GM19239 (cell line): ENCODE data around the gene LRRC59.
A peak's percentile ranks its signal among the peaks of the same experiment; 100 is the strongest.
"Not testable (repeated sequence)": the region's sequence is repeated elsewhere in the genome, so short reads cannot be mapped to it uniquely, and the experiment has no call there.

ENCODE experiments used
- DNase-seq: peaks from one replicate; pipeline ENCODE4 v3.0.0; 2011; ENCODE audit warnings: low spot score; ENCODE audit not compliant: insufficient read length
- FAIRE-seq: peaks from 2 replicates; lab custom pipeline; 2011; peaks lifted over from hg19 to GRCh38; lab: Jason Lieb, UNC

Gene LRRC59

DNA sequence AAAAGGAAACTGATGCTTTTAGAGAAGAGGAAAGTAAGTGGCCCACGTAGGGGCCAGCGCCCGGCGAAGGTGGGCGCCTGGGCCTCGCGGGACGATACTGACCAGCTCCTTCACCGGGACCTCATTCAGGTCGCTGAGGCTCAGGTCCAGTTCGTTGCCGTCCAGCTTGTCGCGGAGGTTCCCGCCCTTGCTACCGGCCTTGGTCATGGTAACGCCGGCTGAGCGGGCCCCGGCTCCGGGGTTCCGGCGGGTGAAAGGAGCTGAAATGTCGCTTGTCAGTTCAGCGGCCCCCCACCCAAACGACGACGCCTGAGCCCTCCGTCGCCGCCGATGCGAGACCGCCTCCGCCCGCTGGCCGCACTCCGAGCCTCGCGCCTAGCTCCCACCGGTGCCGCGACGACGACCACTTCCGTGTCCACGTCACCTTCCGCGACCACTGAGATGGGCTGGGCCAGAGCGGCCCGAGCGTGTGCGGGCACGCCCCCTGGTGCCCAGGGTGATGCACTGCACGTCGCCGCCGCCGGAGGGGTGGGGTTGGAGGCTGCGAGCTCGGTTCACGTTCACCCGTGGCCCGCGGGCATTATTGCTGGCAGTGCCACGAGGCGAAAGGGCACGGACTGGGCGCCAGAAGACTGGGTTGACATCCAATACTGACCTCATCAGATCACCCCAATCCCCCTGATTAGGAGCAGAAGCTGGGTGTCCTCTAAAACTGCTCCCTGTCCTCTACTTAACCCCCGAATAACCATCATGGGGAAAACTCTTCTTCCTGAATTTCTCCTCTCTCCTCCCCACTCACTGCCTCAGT lies at the start of gene LRRC59:
Gene LRRC59 (minus strand): TSS at position 413 of the 808 bp plus-strand sequence. CDS start 206 bp downstream, at position 207.
- peak; percentile 87 for DNase-seq

DNA sequence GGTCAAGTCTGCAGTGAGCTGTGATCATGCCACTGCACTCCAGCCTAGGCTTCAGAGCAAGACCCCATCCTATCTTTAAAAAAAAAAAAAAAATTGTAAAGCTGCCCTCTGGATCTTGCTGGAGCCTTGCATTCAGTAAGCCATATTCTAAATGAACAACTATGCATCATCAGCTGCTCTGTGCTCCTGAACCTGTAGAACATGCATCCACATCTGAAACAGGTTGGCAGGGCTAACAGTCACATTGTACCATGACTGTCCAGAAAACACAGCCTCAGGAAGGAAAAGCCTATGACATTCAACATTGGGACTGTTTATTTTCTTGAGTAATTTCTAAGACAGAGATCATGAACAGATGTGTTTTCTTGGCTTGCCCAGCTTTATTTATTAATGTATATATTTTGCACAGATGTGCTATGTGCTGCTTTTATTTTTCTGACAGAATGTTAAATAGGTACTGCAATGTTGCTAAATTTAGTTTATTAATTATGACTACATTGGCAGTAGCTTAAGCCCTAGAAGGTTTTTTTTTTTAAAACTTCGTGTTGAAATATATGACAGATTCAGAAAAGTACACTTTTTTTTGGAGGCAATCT lies 48.5 kb upstream of the LRRC59 start:
- FAIRE-seq = no peak

More for the DNA sequence above, at the start of gene LRRC59:
- FAIRE-seq = peak; percentile 87

DNA sequence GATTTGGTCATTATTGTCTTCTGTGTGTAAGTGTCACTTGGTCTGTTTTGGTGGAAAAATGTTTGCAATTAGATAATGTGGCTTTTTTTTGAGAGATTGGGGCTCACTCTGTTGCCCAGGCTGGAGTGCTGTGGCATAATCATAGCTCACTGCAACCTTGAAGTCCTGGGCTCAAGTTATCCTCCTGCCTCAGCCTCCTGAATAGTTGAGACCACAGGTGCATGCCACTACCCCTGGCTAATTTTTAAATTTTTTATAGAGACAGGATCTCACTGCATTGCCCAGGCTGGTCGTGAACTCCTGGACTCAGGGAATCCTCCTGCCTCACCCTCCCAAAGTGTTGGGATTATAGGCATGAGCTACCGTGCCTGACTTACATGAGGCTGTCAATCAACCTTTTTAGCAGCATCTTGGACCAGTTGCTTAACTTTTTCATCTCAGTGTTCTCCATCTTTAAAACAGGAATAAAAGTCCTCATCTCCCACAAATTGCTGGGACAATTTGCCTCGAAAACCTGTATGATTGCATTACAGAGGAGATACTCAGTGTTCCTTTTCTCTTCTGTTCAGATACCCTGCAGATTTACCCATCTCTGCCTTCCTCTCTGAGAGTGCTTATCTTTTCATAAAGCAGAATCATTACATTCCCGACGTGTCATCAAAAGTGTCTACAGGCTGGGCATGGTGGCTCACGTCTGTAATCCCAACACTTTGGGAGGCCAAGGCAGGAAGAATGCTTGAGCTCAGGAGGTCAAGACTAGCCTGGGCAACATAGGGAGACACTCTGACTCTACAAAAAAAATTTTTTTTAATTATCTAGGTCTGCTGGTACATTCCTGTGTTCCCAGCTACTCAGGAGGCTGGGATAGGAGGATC lies 47.8 kb upstream of the LRRC59 start:
- no peak for FAIRE-seq
- DNase-seq = no peak

More for the DNA sequence above, 48.5 kb upstream of the LRRC59 start:
- no peak for DNase-seq

DNA sequence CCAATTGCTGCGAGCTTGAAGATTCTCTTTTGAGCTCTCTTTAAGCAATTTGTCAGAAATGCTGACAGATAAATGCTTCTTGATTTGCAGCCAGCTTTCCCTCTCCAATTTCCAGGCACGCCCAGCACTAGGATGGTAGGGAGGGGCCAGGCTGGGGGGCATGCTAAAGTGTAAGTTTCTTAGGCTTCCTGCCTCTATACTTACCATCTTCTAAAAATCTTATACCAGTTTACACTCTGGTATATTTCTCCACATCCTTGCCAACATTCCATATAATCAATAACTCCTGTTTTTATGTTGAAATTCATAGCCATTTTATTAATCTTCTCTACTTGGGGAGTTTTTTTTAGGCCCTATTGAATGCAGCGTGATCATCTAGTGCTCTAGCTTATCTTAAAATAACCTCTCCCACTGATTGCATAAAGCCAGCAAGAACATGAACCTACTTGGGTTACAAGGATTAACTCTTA lies 46.2 kb upstream of the LRRC59 start:
- FAIRE-seq (no peak), DNase-seq (no peak)

DNA sequence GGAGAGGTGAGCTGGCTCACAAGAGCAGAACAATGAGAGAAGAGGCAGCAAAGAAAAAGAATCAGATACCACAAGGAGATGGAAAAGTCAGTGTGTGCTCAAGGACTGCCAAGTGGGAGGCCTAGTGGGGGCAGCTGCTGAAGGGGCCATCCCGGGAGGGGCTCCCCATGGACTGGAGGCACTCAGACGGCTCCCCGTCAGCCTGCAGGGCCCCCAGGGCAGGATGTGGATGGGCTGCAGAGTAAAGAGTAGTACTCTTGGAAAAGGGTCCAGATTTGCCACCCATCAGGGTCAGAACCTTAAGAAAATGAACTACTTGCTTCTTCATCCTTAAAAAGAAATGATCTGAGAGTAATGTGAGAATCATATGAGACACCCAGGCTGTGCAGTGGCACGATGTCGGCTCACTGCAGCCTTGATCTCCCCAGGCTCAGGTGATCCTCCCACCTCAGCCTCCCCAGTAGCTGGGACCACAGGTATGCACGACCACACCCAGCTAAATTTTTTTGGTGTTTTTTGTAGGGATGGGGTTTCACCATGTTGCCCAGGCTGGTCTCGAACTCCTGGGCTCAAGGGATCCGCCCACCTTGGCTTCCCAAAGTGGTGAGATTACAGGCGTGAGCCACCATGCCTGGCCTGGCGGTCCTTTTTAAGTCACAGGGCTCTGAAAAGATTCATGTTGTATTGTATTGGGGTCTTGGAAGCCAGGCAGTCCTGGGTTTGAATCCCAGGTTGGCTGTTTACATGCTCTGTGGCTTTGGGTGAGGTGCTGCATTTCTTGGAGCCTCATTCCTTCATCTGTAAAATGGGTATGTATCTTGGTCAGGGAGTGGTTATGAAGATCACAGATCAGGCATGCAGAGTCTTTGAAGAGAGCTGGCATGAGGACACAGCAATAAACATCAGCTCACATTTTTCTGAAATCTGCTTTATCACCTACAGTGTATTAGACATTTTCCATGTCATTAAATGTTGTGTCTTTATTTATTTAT lies 43.8 kb upstream of the LRRC59 start:
- DNase-seq (no peak), FAIRE-seq (no peak)

DNA sequence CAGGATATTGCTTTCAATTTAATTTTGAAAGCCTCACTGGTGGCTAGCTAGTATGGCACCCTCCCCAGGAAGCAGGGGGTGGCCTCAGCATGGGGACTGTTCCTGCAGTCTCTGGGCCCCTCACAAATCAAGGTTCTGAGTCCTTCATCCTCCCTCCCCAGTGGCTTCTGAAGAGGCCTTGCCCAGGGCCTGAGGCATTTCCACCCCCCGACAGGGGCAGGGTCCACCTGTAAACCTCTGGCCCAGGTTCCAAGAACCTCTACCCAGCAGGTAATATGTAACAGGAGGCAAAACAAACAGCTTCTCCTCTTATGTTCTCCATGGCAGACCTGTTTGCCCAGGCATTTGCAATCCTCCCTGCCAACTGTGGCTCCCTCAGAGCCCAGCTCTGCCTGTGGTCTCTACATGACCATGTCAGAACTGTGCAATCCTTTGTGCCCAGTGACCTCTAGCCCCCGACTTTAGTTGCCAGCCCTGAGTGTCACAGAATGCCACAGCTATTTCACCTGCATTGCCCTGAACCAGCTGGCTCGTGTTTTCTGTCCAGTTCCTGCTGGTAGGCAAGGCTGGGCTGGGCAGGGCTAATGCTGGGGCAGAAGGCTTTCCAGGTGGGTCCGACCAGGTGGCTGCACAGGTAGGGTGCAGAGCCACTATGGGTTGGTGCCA lies 43.0 kb upstream of the LRRC59 start:
- DNase-seq (no peak), FAIRE-seq (no peak)

DNA sequence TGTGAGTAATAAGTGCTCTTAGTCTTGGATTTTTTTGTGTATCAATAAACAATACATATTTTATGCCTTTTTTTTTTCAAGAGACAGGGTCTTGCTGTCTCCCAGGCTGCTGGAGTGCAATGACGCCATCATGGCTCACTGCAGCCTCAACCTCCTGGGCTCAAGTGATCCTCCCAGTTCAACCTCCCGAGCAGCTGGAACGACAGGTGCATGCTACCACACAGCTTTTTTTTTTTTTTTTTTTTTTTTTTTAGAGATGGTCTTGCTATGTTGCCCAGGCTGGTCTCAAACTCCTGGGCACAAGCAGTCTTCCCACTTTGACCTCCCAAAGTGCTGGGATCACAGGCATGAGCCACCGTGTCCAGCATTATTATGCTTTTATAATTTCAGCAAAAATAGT lies 41.7 kb upstream of the LRRC59 start:
- FAIRE-seq = no peak
- DNase-seq = no peak

DNA sequence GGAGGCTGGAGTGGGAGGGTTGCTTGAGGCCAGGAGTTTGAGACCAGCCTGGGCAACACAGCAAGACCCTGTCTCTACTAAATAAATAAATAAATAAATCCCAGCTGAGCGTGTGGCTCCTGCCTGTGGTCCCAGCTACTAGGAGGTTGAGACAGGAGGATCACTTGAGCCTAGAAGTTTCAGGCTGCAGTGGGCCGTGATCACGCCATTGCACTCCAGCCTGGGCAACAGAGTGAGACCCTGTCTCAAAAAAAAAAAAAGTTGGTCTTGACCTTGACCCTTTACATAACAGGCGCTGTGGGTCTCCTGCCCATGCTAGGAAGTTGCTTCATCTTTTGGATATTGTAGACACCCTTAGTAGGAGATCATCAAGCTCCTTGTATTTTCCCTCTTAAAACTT lies 40.1 kb upstream of the LRRC59 start:
- FAIRE-seq (no peak), DNase-seq (no peak)

DNA sequence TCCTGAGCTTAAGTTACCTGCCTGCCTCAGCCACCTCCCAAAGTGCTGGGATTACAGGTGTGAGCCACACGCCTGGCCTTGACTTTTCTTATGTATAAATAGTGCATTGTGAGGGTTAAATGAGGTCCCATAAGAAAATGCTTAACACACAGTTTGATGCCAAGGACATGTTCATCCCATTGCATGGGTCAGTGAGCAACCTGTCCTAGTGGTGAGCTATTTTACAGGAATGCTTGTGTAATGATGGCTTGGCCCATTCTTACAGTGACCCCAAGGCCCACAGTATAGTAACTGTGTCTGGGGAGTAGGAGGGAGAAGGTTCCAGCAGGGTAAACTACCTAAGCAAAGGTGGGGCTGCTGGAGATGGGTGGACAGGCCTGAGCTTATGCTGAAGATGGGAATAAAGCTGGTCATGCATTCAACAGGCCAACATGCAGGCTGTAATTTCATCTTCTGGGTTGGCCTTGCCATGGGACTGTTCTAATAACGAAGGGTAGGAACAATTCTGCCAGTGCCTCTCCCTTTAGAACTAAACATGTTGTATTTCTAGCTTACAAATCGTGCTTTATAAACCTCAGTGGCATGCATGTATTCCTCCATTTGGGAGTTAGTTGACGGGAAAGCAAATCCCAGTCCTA lies 34.9 kb upstream of the LRRC59 start:
- FAIRE-seq (no peak), DNase-seq (no peak)

DNA sequence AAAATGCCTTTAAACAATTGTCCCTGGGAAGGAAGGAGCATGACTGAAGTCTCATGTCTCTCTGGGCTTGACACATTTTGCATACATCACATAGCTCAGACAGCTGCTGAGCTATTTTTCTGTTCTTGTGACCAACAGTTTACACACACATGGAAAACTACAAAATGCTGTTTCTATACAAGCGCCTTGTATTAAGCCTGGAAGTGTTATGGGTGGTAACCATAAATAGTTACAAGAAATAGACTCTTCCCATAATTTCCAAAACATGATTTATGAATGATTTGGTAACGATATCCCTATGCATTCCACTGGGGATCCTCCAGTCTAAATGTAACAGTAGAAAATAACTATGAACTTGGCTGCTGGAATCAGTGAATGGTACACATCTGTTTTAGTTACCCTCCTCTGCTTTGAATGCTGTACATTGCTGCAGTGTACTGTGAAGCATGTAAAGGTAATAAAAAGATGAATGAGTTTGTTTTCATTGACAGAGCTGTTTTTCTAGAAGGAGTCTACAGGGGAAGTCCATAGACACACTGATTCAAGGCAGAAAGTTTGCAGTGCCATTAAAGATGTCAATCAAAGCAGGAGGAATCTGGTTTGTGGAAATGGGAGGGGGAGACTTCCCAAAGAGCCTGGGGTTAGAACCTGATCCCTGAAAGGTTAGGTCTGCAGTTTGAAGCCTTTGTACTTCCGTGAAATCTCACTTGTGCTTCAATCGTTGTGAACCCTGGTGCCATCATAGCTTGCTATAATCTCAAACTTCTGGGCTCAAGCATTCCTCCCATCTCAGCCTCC lies 33.7 kb upstream of the LRRC59 start:
- no peak for FAIRE-seq
- DNase-seq = no peak

DNA sequence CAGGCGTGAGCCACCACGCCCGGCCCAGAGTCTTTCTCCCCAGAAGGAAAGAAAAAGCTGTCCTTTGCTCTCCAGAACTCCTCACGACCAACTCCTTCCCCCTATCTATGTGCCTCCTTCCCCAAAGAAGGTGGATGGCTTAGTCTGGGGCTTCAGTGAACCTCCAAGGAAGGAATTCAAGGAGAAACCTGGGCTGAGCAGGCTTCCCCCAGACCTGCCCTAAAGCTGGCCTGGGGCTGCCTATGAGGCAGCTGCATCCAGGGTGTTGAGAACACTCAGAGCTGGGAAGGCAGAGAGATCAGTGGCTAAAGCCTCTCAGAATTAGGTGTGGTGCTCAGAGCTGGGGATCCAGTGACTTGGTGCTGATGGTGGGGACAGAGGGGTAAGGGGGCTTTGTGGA lies 32.5 kb upstream of the LRRC59 start:
- DNase-seq = no peak
- no peak for FAIRE-seq

DNA sequence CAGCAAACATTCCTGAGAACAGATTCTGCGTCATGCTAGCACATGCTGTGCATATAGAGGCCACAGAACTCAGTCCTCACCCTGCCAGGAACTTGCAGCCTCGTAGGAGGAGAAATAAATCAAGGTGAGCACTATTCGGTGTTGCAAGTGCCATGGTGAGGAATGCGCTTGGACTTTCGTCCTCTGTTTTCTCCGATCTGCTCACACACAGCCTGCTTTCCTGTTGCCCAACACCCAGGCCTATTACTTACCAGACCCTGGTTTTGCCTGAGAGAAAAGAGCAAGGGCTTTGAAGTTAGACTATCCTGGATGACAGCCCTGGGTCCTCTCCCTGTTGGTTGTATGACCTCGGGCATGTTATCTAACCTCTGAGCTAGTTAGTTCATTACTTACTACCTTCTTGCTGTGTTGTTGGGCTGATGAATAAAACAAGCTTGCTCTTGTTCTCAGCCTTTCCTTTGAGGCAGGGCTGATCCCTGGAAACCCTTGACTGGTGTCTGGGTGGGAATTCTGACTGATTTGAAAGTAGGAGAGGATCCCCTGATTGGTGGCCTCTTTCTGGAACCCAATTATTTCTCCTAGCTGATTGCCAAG lies 31.6 kb upstream of the LRRC59 start:
- no peak for FAIRE-seq
- DNase-seq = no peak

DNA sequence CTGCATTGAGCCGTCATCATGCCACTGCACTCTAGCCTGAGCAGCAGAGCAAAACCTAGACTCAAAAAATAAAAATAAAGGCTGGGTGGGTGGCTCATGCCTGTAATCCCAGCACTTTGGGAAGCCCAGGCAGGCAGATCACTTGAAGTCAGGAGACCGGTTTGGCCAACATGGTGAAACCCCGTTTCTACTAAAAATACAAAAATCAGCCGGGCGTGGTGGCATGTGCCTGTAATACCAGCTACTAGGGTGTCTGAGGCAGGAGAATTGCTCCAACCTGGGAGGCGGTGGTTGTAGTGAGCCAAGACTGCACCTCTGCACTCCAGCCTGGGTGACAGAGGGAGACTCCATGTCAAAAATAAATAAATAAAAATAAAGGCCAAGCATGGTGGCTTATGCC lies 30.8 kb upstream of the LRRC59 start:
- DNase-seq = not testable (repeated sequence)

DNA sequence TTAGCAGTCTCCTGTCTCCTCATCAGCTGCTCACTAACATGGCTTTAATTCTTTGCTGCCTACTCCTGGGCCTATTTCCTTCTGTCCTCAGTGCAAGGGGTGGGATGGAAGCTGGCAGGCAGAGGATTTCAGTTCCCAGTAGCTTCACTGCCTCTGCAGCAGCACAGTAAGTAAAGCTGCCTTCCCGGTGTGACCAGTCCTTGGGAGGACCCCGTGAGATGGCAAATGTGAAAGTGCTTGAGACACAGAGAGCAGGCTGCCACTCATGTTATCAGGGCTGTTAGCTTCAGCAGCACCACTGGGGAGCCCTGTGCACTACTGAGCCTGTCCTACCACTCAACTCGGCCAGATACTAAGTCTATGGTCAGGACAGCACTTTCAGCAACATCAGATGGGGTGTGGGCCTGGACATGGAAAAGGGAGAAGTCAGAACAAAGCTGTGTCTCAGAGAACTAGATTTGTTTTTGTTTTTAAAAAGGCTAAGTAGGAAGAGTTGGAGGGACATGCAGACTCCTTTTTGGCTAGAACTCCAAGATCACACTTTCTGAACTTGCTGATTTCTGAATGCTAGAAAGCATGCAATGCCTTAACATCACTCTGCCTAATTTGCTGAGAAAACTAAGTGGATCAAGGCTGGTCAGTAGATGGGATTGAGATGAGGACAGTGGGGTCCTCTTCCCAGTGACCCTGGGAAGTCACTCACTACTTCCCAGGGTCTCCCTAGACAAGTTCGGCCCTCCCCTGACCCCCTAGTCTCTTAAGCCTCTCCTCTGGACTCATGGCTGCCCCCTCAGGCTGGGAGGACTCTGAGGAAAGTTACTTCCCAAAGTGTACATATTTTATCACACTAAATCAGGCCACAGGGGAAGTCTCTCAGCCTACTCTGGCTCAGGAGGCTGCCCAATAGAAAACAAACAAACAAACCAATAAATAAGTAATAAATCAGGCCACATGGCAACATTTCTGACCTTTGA lies 29.8 kb upstream of the LRRC59 start:
- DNase-seq = peak; percentile 55
- FAIRE-seq = peak; percentile 74

More for the DNA sequence above, 30.8 kb upstream of the LRRC59 start:
- not testable (repeated sequence) for FAIRE-seq

DNA sequence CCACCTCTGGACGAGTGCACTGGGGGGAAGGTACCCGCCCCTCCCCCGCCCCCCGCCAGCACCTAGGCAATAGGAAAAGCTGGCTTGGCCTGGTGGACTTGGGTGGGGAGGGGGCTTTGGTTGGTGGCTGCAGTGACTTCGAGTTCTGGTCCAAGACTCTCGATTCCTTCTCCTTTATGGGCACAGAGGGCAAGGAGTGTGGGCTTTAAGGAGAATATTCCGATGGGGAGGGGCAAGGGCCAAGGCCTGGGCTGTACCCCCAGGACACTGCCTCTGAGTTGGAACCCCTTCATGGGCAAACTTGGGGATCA lies 29.1 kb upstream of the LRRC59 start:
- peak; percentile 26 for FAIRE-seq
- DNase-seq = no peak

DNA sequence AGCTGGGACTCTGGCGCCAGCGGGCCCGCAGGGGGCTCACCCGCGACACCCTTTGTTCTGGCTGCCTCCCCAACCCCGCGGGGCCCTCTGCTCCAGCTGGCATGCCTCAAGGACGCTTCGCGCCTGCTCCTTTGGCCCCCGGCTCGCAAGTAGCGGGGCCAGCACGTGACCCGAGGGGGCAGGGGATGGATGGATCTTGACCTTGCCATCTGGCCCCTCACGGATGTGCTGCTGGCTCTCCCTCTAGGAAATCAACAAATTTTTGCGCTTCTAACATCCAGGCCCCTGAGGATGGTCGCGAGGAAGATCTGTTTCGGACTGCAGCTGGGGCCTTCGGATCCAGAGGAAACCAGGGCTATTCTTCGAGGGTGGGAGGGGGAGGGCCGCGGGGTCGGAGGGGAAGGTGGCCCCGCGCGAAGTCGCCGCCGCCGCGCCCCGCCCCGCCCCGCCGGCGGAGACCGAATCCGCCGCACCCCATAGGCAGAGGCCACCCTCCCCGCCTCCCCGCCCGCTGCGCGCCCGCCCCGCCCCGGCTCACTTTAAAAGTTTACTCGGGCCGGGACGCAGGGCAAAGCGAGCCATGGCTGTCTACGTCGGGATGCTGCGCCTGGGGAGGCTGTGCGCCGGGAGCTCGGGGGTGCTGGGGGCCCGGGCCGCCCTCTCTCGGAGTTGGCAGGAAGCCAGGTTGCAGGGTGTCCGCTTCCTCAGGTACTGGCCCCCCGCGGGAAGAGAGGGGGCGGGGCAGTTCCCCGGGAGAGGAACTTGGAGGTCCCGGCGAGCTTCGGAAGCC lies 28.6 kb upstream of the LRRC59 start, which contains the start of gene ACSF2:
Gene ACSF2 (plus strand): TSS at position 537 of the 790 bp plus-strand sequence. CDS start 44 bp downstream, at position 581.
- FAIRE-seq (no peak), DNase-seq (peak; percentile 74)
